HepG2 (cell line): Measurements from ENCODE around the gene FMO3. TPM values are rescaled to one million over a fixed set of nuclear protein-coding genes. Genes with fewer than 3 reads are reported as not detected.

Experiments
- ATAC-seq: fragments of 200-7000 bp; cut with Tn5 transposase; 3 replicates; pipeline ENCODE4 v1.9.1; 2020; ENCODE audit warnings: mild to moderate bottlenecking, moderate library complexity
- BruUV-seq: library from RNA; stranded (reverse); fragments of 400-500 nt; replicated peaks from 2 replicates; lab custom pipeline; 2021; lab: Mats Ljungman, UMichigan
- CTCF ChIA-PET: fragments of 300-600 bp; formaldehyde crosslinking; extraction: SDS; loops from one replicate; lab custom pipeline; 2021; ENCODE audit warnings: low total read pairs, inconsistent platforms, low intra/inter-chr PET ratio; lab: Yijun Ruan, JAX
- POLR2A ChIA-PET: fragments of 350-600 bp; sonication (Branson Sonifier 250); formaldehyde crosslinking; loops from one replicate; lab custom pipeline; 2020; ENCODE audit warnings: antibody characterized with exemption, inconsistent platforms; lab: Yijun Ruan, JAX
- DNase-seq: peaks from one replicate; pipeline ENCODE4 v3.0.0-alpha.2; 2015; ENCODE audit warnings: low spot score
- FAIRE-seq: peaks from 3 replicates; lab custom pipeline; 2011; peaks lifted over from hg19 to GRCh38; lab: Jason Lieb, UNC
- H2AFZ ChIP-seq: one replicate; pipeline ENCODE4 v1.6.1; 2011; ENCODE audit warnings: low read length, inconsistent platforms
- H3K27ac ChIP-seq: fragments of 300-600 bp; 3 replicates; pipeline ENCODE4 v1.8.0; 2011; ENCODE audit warnings: mixed run types, mild to moderate bottlenecking, mixed read lengths, low read length, inconsistent platforms; ENCODE audit not compliant: insufficient read depth; ENCODE audit errors: extremely low read length
- H3K27me3 ChIP-seq, 2 experiments: fragments of 200-600 bp in 1 of 2; 2 replicates in 1 of 2; 3 replicates in 1 of 2; pipeline versions ENCODE4 v1.6.0 to v1.8.0; 2011; ENCODE audit warnings: low read length in 2 of 2, mild to moderate bottlenecking in 2 of 2, moderate library complexity in 2 of 2, inconsistent platforms in 1 of 2; ENCODE audit not compliant: insufficient read depth in 2 of 2, control insufficient read depth in 1 of 2
- H3K36me3 ChIP-seq, 2 experiments: fragments of 200-600 bp in 1 of 2; replicated peaks in 1 of 2; 2 replicates in 1 of 2; 3 replicates in 1 of 2; pipeline versions ENCODE4 v1.5.1 to v1.8.0; 2011; ENCODE audit warnings: low read length in 2 of 2, inconsistent platforms in 1 of 2; ENCODE audit not compliant: insufficient read depth in 2 of 2, control insufficient read depth in 1 of 2
- H3K4me1 ChIP-seq: 2 replicates; pipeline ENCODE4 v1.5.1; 2012; ENCODE audit warnings: low read length, inconsistent platforms; ENCODE audit not compliant: insufficient read depth
- H3K4me2 ChIP-seq: 2 replicates; pipeline ENCODE4 v1.6.0; 2011; ENCODE audit warnings: low read depth, low read length, inconsistent platforms
- H3K4me3 ChIP-seq, 3 experiments: fragments of 200-600 bp in 1 of 3; sonication (generic), shearing (Covaris generic) in 1 of 3; replicated peaks in 1 of 3; 2 replicates each; pipeline ENCODE4 v1.5.1; 2011 to 2016; ENCODE audit warnings: low read length in 3 of 3, inconsistent platforms in 2 of 3, low read depth in 2 of 3, mild to moderate bottlenecking in 2 of 3, control low read depth in 1 of 3, mixed read lengths in 1 of 3; ENCODE audit not compliant: insufficient read depth in 1 of 3
- H3K79me2 ChIP-seq: one replicate; pipeline ENCODE4 v1.6.1; 2011; ENCODE audit warnings: low read length, inconsistent platforms; ENCODE audit not compliant: insufficient read depth
- H3K9ac ChIP-seq: 2 replicates; pipeline ENCODE4 v1.6.0; 2011; ENCODE audit warnings: mild to moderate bottlenecking, low read depth, low read length, inconsistent platforms; ENCODE audit not compliant: insufficient read depth
- H3K9me3 ChIP-seq: 2 replicates; pipeline ENCODE4 v1.5.1; 2012; ENCODE audit warnings: mild to moderate bottlenecking, low read length
- H4K20me1 ChIP-seq: 2 replicates; pipeline ENCODE4 v1.6.0; 2011; ENCODE audit warnings: inconsistent platforms, mild to moderate bottlenecking, low read length, moderate library complexity; ENCODE audit not compliant: insufficient read depth
- ARID2 ChIP-seq: sonication (generic); formaldehyde crosslinking; IDR thresholded peaks from 2 replicates; pipeline ENCODE4 v1.8.1; 2022; ENCODE audit warnings: mild to moderate bottlenecking, missing genetic modification reagents, borderline replicate concordance
- DNMT1 ChIP-seq: sonication (generic); formaldehyde crosslinking; IDR thresholded peaks from 2 replicates; pipeline ENCODE4 v1.5.1; 2020; ENCODE audit warnings: mild to moderate bottlenecking, missing genetic modification reagents
- GABPB1 ChIP-seq: IDR thresholded peaks from 2 replicates; pipeline ENCODE4 v1.6.1; 2016; ENCODE audit warnings: mild to moderate bottlenecking, missing genetic modification reagents, moderate library complexity, missing compliant biosample characterization
- HCFC1 ChIP-seq: fragments of 150-350 bp; IDR thresholded peaks from 2 replicates; pipeline ENCODE4 v1.6.1; 2014; ENCODE audit warnings: low read depth, low read length
- HHEX ChIP-seq: IDR thresholded peaks from 2 replicates; pipeline ENCODE4 v1.6.1; 2016; ENCODE audit warnings: control low read depth
- JUN ChIP-seq: sonication (generic); formaldehyde crosslinking; IDR thresholded peaks from 2 replicates; pipeline ENCODE4 v1.4.0; 2020; ENCODE audit warnings: mild to moderate bottlenecking, missing genetic modification reagents
- NFE2L1 ChIP-seq: sonication (generic); formaldehyde crosslinking; IDR thresholded peaks from 2 replicates; pipeline ENCODE4 v1.4.0; 2020; ENCODE audit warnings: missing genetic modification reagents, mild to moderate bottlenecking, borderline replicate concordance
- PHB2 ChIP-seq: fragments of 450-650 bp; IDR thresholded peaks from 2 replicates; pipeline ENCODE4 v1.6.1; 2018; ENCODE audit not compliant: partially characterized antibody
- PRPF4 ChIP-seq: fragments of 200-400 bp; formaldehyde crosslinking; IDR thresholded peaks from 2 replicates; pipeline ENCODE4 v1.6.1; 2016; ENCODE audit warnings: low read length, low read depth; ENCODE audit not compliant: poor library complexity, severe bottlenecking
- SATB2 ChIP-seq: sonication (generic); formaldehyde crosslinking; IDR thresholded peaks from 2 replicates; pipeline ENCODE4 v1.5.0; 2020; ENCODE audit warnings: missing genetic modification reagents
- XBP1 ChIP-seq: sonication (generic); formaldehyde crosslinking; IDR thresholded peaks from 2 replicates; pipeline ENCODE4 v1.5.0; 2020; ENCODE audit warnings: missing genetic modification reagents
- ZBTB34 ChIP-seq: sonication (generic); formaldehyde crosslinking; IDR thresholded peaks from 2 replicates; pipeline ENCODE4 v1.8.0; 2022; ENCODE audit warnings: mild to moderate bottlenecking, missing genetic modification reagents
- ZNF343 ChIP-seq: sonication (generic); formaldehyde crosslinking; IDR thresholded peaks from 2 replicates; pipeline ENCODE4 v1.4.0; 2020; ENCODE audit warnings: mild to moderate bottlenecking, missing genetic modification reagents
- ZNF652 ChIP-seq: IDR thresholded peaks from 2 replicates; pipeline ENCODE4 v1.6.1; 2016; ENCODE audit warnings: low read depth, borderline replicate concordance
- ZSCAN20 ChIP-seq: sonication (generic); formaldehyde crosslinking; IDR thresholded peaks from 2 replicates; pipeline ENCODE4 v1.4.0; 2020; ENCODE audit warnings: missing genetic modification reagents, mild to moderate bottlenecking, borderline replicate concordance
- ZSCAN22 ChIP-seq: sonication (generic); formaldehyde crosslinking; IDR thresholded peaks from 2 replicates; pipeline ENCODE4 v1.4.0; 2020; ENCODE audit warnings: mild to moderate bottlenecking, missing genetic modification reagents
- WGBS: methylation state at CpG from one replicate; pipeline ENCODE4 v1.1.6; 2017; ENCODE audit warnings: low lambda C conversion rate; 5-methylcytosine and 5-hydroxymethylcytosine counted together
- in situ Hi-C: cut with HindIII; loops from 2 replicates; pipeline ENCODE4 v1.10.0; 2017; ENCODE audit warnings: low pct_unique_long_range_greater_than_20kb; ENCODE audit not compliant: extremely low pct_ligation_motif_present
- intact Hi-C: fragments of 100-400 bp; cut with micrococcal nuclease; formaldehyde crosslinking; loops from one replicate; pipeline ENCODE4 v1.10.0; 2022; ENCODE audit not compliant: unreplicated experiment
- polyA plus RNA-seq, 8 experiments: library from polyadenylated mRNA; depleted of rRNA in 3 of 8; stranded (reverse) in 7 of 8; unstranded in 1 of 8; fragments of >200 nt; fragmentation: Illumina TruSeq in 4 of 8; extraction: Trizol in 4 of 8; gene quantifications; 2 replicates each; pipeline versions ENCODE4 v1.2.1 to v1.2.3, GENCODE V29; 2011 to 2016; ENCODE audit warnings: low read depth in 4 of 8, missing spikeins in 1 of 8, mixed read lengths in 1 of 8; ENCODE audit not compliant: insufficient read depth in 1 of 8
- total RNA-seq, 5 experiments: library from RNA; depleted of rRNA; stranded (reverse); fragments of >200 nt; fragmentation: Illumina TruSeq; extraction: Trizol; gene quantifications; 2 replicates each; pipeline ENCODE4 v1.2.3, GENCODE V29; 2016; ENCODE audit warnings: low read depth in 1 of 5
- TF ChIP-seq, protein P1 (sequence below): sonication (generic); formaldehyde crosslinking; IDR thresholded peaks from 2 replicates; pipeline ENCODE4 v1.8.1; 2023; ENCODE audit warnings: mild to moderate bottlenecking, moderate library complexity, missing genetic modification reagents
- TF ChIP-seq, protein P2 (sequence below): sonication (generic); formaldehyde crosslinking; IDR thresholded peaks from 2 replicates; pipeline ENCODE4 v1.5.0; 2020; ENCODE audit warnings: missing genetic modification reagents, mild to moderate bottlenecking, borderline replicate concordance

The FMO3 gene
- total and polyA plus RNA-seq, 2 of the 13 experiments (the other 11 are each of a cell fraction or from before 2014, with no cell fraction given) = not detected

GRCh38 chr1:171117085-171117484, 26.4 kb downstream of the FMO3 start:
- no peak for FAIRE-seq

More at GRCh38 chr1:171117085-171117484, 26.4 kb downstream of the FMO3 start:
- in situ Hi-C loops (no loop called here), intact Hi-C loops (no loop called here)
- Histone ChIP-seq H3K9me3 (no peaks in the 10 kb centered on the region), H3K4me1 (no peaks in the 10 kb centered on the region), H3K36me3 (no peaks in the 10 kb centered on the region), H3K79me2 (no peaks in the 10 kb centered on the region), H4K20me1 (no peaks in the 10 kb centered on the region), H3K9ac (no peak overlapping the region), H3K27ac (no peak overlapping the region), H3K4me3 (no peak overlapping the region), H3K27me3 (no peaks in the 10 kb centered on the region), H2AFZ (no peak overlapping the region), H3K4me2 (no peak overlapping the region)
- TF ChIP-seq DNMT1 (CRISPR knock-in tag) = no peak
- no peak for TF ChIP-seq HHEX (CRISPR knock-in tag)
- TF ChIP-seq, protein P1, sequence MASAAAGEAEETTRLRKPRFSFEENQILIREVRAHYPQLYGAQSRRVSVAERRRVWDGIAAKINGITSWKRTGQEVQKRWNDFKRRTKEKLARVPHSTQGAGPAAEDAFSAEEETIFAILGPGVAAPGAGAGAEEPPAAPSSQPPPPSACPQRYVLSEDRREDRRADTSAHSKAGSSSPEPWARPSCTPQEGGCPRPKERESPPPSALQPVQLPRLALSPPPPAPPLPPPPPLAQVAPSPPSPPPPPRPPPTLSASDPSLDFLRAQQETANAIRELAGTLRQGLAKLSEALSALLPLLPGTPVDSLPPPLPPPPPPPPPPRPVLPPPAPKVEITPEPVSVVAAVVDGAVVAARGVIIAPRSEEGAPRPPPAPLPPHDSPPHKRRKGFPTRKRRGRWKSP (CRISPR knock-in tag) = no peak
- no peak for TF ChIP-seq PHB2
- no peak for TF ChIP-seq SATB2
- no peak for TF ChIP-seq ZBTB34 (CRISPR knock-in tag)
- TF ChIP-seq JUN (CRISPR knock-in tag) = no peak
- TF ChIP-seq ZNF652 (CRISPR knock-in tag) = no peak
- no peak for TF ChIP-seq ZNF343 (CRISPR knock-in tag)
- no peak for TF ChIP-seq ZSCAN22
- TF ChIP-seq, protein P2, sequence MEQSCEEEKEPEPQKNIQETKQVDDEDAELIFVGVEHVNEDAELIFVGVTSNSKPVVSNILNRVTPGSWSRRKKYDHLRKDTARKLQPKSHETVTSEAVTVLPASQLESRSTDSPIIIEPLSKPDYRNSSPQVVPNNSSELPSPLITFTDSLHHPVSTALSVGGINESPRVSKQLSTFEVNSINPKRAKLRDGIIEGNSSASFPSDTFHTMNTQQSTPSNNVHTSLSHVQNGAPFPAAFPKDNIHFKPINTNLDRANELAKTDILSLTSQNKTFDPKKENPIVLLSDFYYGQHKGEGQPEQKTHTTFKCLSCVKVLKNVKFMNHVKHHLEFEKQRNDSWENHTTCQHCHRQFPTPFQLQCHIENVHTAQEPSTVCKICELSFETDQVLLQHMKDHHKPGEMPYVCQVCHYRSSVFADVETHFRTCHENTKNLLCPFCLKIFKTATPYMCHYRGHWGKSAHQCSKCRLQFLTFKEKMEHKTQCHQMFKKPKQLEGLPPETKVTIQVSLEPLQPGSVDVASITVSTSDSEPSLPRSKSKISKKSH (CRISPR knock-in tag) = no peak
- no peak for TF ChIP-seq GABPB1 (CRISPR knock-in tag)
- no peak for TF ChIP-seq NFE2L1 (CRISPR knock-in tag)
- TF ChIP-seq XBP1 = no peak
- TF ChIP-seq ZSCAN20 = no peak
- TF ChIP-seq HCFC1 = no peak
- no peak for TF ChIP-seq ARID2
- TF ChIP-seq PRPF4 = no peak
- 29% methylated on average over 6 of the region's 6 CpGs for WGBS
- ChIA-PET CTCF (no interaction called here), POLR2A (no interaction called here)
- ATAC-seq (no peak), DNase-seq (no peak)
- no TSS peak for BruUV-seq
